Nephron (organoid): Measurements from ENCODE around the gene UBE2J2.

Experiments
- H3K27ac Mint-ChIP-seq, 3 experiments: 2 replicates each; pipeline ENCODE4 v1.8.0; 2020; ENCODE audit warnings: mixed read lengths in 3 of 3, mild to moderate bottlenecking in 2 of 3, moderate library complexity in 1 of 3
- H3K27me3 Mint-ChIP-seq: 2 replicates; pipeline ENCODE4 v1.8.0; 2021; ENCODE audit warnings: low read depth, mild to moderate bottlenecking, moderate library complexity, mixed read lengths
- H3K36me3 Mint-ChIP-seq: 2 replicates; pipeline ENCODE4 v1.8.0; 2020; ENCODE audit warnings: low read depth, mixed read lengths
- H3K4me1 Mint-ChIP-seq: 2 replicates; pipeline ENCODE4 v1.8.0; 2020; ENCODE audit warnings: mixed read lengths
- H3K4me3 Mint-ChIP-seq, 3 experiments: 2 replicates each; pipeline ENCODE4 v1.8.0; 2020; ENCODE audit warnings: mild to moderate bottlenecking in 3 of 3, mixed read lengths in 3 of 3, moderate library complexity in 2 of 3
- H3K9me3 Mint-ChIP-seq: 2 replicates; pipeline ENCODE4 v1.8.0; 2020; ENCODE audit warnings: mixed read lengths
- TF ChIP-seq, protein P1 (sequence below), 3 experiments: fragments of 200-600 bp; sonication (generic); IDR thresholded peaks; one replicate each; pipeline ENCODE4 v1.5.0; 2021; ENCODE audit warnings: antibody characterized with exemption in 3 of 3; ENCODE audit not compliant: unreplicated experiment in 3 of 3

UBE2J2 gene

GRCh38 chr1:1260843-1261560, 12.7 kb downstream of the UBE2J2 start:
- no peak overlapping the region for H3K4me3 Mint-ChIP-seq
- no peaks in the 10 kb centered on the region for H3K9me3 Mint-ChIP-seq
- no peak overlapping the region for H3K27ac Mint-ChIP-seq
- H3K4me1 Mint-ChIP-seq: peaks cover 5% of the 10 kb centered on the region
- H3K36me3 Mint-ChIP-seq: peaks cover 54% of the 10 kb centered on the region
- H3K27me3 Mint-ChIP-seq: no peaks in the 10 kb centered on the region
- TF ChIP-seq, protein P1, sequence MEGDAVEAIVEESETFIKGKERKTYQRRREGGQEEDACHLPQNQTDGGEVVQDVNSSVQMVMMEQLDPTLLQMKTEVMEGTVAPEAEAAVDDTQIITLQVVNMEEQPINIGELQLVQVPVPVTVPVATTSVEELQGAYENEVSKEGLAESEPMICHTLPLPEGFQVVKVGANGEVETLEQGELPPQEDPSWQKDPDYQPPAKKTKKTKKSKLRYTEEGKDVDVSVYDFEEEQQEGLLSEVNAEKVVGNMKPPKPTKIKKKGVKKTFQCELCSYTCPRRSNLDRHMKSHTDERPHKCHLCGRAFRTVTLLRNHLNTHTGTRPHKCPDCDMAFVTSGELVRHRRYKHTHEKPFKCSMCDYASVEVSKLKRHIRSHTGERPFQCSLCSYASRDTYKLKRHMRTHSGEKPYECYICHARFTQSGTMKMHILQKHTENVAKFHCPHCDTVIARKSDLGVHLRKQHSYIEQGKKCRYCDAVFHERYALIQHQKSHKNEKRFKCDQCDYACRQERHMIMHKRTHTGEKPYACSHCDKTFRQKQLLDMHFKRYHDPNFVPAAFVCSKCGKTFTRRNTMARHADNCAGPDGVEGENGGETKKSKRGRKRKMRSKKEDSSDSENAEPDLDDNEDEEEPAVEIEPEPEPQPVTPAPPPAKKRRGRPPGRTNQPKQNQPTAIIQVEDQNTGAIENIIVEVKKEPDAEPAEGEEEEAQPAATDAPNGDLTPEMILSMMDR (IDR thresholded peaks at IDR 0.05; ENCODE audit: unreplicated experiment in 3 of 3): no peak

DNA sequence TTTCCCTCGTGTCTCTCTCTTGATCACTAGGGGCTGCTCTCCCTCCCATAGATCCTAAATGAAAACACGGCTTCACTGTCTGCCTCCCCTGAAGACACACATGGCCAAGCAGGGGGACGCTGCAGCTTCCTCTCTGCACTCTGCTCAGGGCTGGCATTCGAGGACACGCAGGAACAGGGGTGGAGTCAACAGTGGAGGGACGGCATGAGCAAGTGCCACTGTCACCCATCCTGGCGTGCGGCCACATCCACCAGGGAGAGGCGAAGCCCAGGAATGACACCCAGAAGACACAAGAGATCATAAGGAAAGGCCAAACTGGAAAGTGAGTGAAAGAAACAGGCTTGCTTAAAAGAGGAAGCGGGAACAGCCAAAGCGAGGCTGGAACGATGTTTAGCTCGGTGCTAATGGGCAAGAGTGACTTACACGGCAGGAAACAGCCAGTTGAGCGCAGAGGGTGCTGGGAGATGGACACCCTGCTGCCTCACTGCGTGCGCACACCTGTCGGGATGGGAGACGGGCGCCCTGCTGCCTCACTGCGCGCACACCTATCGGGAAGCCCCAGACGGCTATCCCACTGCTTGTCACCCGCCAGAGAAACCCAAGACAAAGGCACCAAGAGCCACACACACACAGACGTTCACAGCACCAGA, 13.6 kb downstream of the UBE2J2 start:
- H3K36me3 Mint-ChIP-seq: peaks cover 48% of the 10 kb centered on the region
- TF ChIP-seq, protein P1 (IDR thresholded peaks at IDR 0.05; ENCODE audit: unreplicated experiment in 3 of 3): no peak
- no peak overlapping the region for H3K4me3 Mint-ChIP-seq
- no peaks in the 10 kb centered on the region for H3K4me1 Mint-ChIP-seq
- no peak overlapping the region for H3K27ac Mint-ChIP-seq
- no peaks in the 10 kb centered on the region for H3K9me3 Mint-ChIP-seq
- H3K27me3 Mint-ChIP-seq: no peaks in the 10 kb centered on the region

DNA sequence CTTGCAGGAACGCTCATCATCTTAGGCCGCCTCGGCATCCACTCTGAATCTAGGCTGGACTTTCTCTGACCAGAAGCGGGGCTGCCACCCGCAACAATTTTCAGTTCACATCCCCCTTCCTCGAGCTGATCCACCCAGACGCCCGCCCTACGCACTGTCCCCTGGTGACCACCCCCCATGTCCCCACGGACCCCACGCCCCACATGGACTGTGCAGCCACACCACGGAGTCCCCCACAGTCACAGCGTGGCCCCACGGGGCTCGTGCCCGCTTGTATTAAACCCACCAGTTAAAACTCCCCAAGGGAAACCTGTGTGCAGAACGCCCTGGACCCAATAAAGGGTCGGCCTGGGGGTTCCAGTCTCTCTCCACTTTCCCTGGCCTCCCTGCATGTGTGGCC, 14.1 kb downstream of the UBE2J2 start:
- Mint-ChIP-seq H3K27ac (no peak overlapping the region), H3K27me3 (no peaks in the 10 kb centered on the region)
- TF ChIP-seq, protein P1 (IDR thresholded peaks at IDR 0.05; ENCODE audit: unreplicated experiment in 3 of 3): no peak

DNA sequence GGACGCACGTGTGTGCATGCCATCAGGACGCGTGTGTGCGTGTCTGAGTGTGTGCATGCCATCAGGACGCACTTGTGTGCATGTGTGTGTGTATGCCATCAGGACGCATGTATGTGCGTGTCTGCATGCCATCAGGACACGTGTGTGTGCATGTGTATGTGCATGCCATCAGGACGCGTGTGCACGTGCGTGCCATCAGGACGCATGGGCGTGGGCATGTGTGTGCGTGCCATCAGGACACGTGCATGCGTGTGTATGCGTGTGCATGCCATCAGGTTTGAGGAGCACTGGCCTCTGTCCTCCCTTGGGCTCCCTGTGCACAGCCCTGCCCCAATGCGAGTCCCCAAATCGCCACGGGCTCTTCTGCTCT, 14.6 kb downstream of the UBE2J2 start:
- H3K36me3 Mint-ChIP-seq: peaks cover 48% of the 10 kb centered on the region
- H3K9me3 Mint-ChIP-seq: no peaks in the 10 kb centered on the region
- H3K27ac Mint-ChIP-seq: no peak overlapping the region
- no peaks in the 10 kb centered on the region for H3K27me3 Mint-ChIP-seq
- TF ChIP-seq, protein P1 (IDR thresholded peaks at IDR 0.05; ENCODE audit: unreplicated experiment in 3 of 3): no peak
- H3K4me1 Mint-ChIP-seq: no peaks in the 10 kb centered on the region
- no peak overlapping the region for H3K4me3 Mint-ChIP-seq

More for the DNA sequence above, 14.1 kb downstream of the UBE2J2 start:
- H3K4me3 Mint-ChIP-seq: no peak overlapping the region
- H3K4me1 Mint-ChIP-seq: no peaks in the 10 kb centered on the region
- peaks cover 48% of the 10 kb centered on the region for H3K36me3 Mint-ChIP-seq
- H3K9me3 Mint-ChIP-seq: no peaks in the 10 kb centered on the region

- Mint-ChIP-seq H3K4me1 (no peaks in the 10 kb centered on the region), H3K4me3 (no peak overlapping the region), H3K27ac (no peak overlapping the region), H3K9me3 (no peaks in the 10 kb centered on the region), H3K36me3 (peaks cover 58% of the 10 kb centered on the region), H3K27me3 (no peaks in the 10 kb centered on the region)
- TF ChIP-seq, protein P1 (IDR thresholded peaks at IDR 0.05; ENCODE audit: unreplicated experiment in 3 of 3): no peak
Observed at GRCh38 chr1:1256956-1257871, 16.4 kb downstream of the UBE2J2 start.
